Measurements from ENCODE around the gene RNU6-9.

The RNU6-9 gene

GRCh38 chr19:897442-898039 is 4.3 kb downstream of the RNU6-9 start:
- Histone ChIP-seq H3K9me3 (ENCODE audit: control insufficient read depth, insufficient read depth, low read depth, low read length) (no peaks in the 10 kb centered on the region), H3K4me1 (ENCODE audit: control insufficient read depth, insufficient read depth, low read length) (no peaks in the 10 kb centered on the region), H3K36me3 (ENCODE audit: control insufficient read depth in 2 of 2, insufficient read depth in 1 of 2, low read length in 2 of 2) (peaks cover 0 to 15% of the 10 kb centered on the region in 2 experiments; a peak in 1 of 3 replicates), H3K27ac (ENCODE audit: extremely low read depth, low read depth, low read length) (no peak overlapping the region), H3K4me3 (ENCODE audit: low read depth, low read length) (no peak overlapping the region)
- TF ChIP-seq ZBTB1 (tag by site-specific recombination; IDR thresholded peaks at IDR 0.05) = no peak
- no peak for TF ChIP-seq ZNF544 (tag by site-specific recombination; IDR thresholded peaks at IDR 0.05)
- no peak for TF ChIP-seq PRDM6 (tag by site-specific recombination; IDR thresholded peaks at IDR 0.05)
- no peak for TF ChIP-seq ZNF423 (tag by site-specific recombination; IDR thresholded peaks at IDR 0.05)
- no peak for TF ChIP-seq ZNF513 (tag by site-specific recombination; IDR thresholded peaks at IDR 0.05)
- TF ChIP-seq ZSCAN30 (tag by site-specific recombination; IDR thresholded peaks at IDR 0.05) = no peak
- TF ChIP-seq ZNF626 (tag by site-specific recombination; IDR thresholded peaks at IDR 0.05) = no peak
- TF ChIP-seq ZNF518A (tag by site-specific recombination; conservative IDR thresholded peaks at IDR 0.05; ENCODE audit: low read depth) = no peak
- TF ChIP-seq ZNF16 (tag by site-specific recombination; IDR thresholded peaks at IDR 0.05; ENCODE audit: low read depth) = no peak
- ChIA-PET CTCF (no interaction called here), POLR2A (interaction anchor here (0.6 to 1.7 kb wide), 2 partner anchors 11 to 27 kb away, joined by 3 to 8 read pairs; no protein-coding TSS in a partner anchor)

GRCh38 chr19:898663-899062 is 5.4 kb downstream of the RNU6-9 start:
- no peak overlapping the region for H3K4me3 ChIP-seq (ENCODE audit: low read depth, low read length)
- no peak overlapping the region for H3K27ac ChIP-seq (ENCODE audit: extremely low read depth, low read depth, low read length)
- H3K36me3 ChIP-seq (ENCODE audit: control insufficient read depth in 2 of 2, insufficient read depth in 1 of 2, low read length in 2 of 2) = peaks cover 0 to 15% of the 10 kb centered on the region in 2 experiments; a peak in 1 of 3 replicates
- H3K4me1 ChIP-seq (ENCODE audit: control insufficient read depth, insufficient read depth, low read length) = no peaks in the 10 kb centered on the region; the same call in 1 of the 2 replicates
- ChIA-PET CTCF (no interaction called here), POLR2A (interaction anchor here (0.7 to 1.7 kb wide), 2 partner anchors 10 to 26 kb away, joined by 3 to 8 read pairs; no protein-coding TSS in a partner anchor)
- no peaks in the 10 kb centered on the region for H3K9me3 ChIP-seq (ENCODE audit: control insufficient read depth, insufficient read depth, low read depth, low read length)
- TF ChIP-seq INSM2 (tag by site-specific recombination; IDR thresholded peaks at IDR 0.05) (no peak), PATZ1 (tag by site-specific recombination; IDR thresholded peaks at IDR 0.05) (peak; percentile 43; the same call in 1 of the 2 replicates), YY2 (tag by site-specific recombination; IDR thresholded peaks at IDR 0.05) (no peak), ZNF623 (tag by site-specific recombination; IDR thresholded peaks at IDR 0.05) (no peak), ZNF610 (tag by site-specific recombination; IDR thresholded peaks at IDR 0.05; ENCODE audit: borderline replicate concordance) (no peak), GLI4 (tag by site-specific recombination; IDR thresholded peaks at IDR 0.05) (no peak), MYNN (tag by site-specific recombination; IDR thresholded peaks at IDR 0.05; ENCODE audit: borderline replicate concordance) (0 out of 2 replicates have a peak, but pooled peaks have one; percentile 38), GLIS1 (tag by site-specific recombination; IDR thresholded peaks at IDR 0.05) (peak; percentile 31; the same call in 1 of the 2 replicates)
